Esophagus muscularis mucosa (tissue), 3 donors: Measurements from ENCODE around the gene MFSD1.

Experiments used
- POLR2AphosphoS5 ChIP-seq, 2 donors: sonication (generic); formaldehyde crosslinking; IDR thresholded peaks; one replicate each; pipeline ENCODE4 v1.6.1; 2017; ENCODE audit warnings: antibody characterized with exemption in 2 of 2
- TF ChIP-seq, protein P1 (sequence below), 3 experiments: fragments of 200-600 bp in 2 of 3; fragments of 450-650 bp in 1 of 3; sonication (generic) in 2 of 3; IDR thresholded peaks; one replicate each; pipeline ENCODE4 v1.5.1; 2017 to 2019; ENCODE audit warnings: antibody characterized with exemption in 3 of 3, mild to moderate bottlenecking in 2 of 3, moderate library complexity in 1 of 3

DNA sequence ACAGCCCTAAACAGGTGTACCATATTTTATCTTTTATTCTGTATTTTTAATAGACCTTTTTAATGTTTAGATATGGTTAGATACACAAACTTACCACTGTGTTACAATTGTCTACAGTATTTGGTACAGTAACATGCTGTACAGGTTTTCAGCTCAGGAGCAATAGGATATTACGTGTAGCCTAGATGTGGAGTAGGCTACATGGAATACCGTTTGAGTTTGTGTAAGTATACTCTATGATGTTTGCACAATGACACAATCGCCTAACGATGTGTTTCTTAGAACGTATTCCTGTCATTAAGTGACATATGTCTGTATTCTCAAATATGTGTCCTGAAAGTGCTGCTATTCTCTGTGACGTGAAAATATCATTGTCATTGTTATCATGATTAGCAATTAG lies 62.6 kb downstream of the MFSD1 start:
- TF ChIP-seq, protein P1, sequence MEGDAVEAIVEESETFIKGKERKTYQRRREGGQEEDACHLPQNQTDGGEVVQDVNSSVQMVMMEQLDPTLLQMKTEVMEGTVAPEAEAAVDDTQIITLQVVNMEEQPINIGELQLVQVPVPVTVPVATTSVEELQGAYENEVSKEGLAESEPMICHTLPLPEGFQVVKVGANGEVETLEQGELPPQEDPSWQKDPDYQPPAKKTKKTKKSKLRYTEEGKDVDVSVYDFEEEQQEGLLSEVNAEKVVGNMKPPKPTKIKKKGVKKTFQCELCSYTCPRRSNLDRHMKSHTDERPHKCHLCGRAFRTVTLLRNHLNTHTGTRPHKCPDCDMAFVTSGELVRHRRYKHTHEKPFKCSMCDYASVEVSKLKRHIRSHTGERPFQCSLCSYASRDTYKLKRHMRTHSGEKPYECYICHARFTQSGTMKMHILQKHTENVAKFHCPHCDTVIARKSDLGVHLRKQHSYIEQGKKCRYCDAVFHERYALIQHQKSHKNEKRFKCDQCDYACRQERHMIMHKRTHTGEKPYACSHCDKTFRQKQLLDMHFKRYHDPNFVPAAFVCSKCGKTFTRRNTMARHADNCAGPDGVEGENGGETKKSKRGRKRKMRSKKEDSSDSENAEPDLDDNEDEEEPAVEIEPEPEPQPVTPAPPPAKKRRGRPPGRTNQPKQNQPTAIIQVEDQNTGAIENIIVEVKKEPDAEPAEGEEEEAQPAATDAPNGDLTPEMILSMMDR (IDR thresholded peaks at IDR 0.05), result no peak
- no peak for TF ChIP-seq POLR2AphosphoS5 (IDR thresholded peaks at IDR 0.05)
